ENCODE results near the gene CEACAM1. TPM values are rescaled to one million over a fixed set of nuclear protein-coding genes. Genes with fewer than 3 reads are reported as not detected.
"Not testable (repeated sequence)": the region's sequence is repeated elsewhere in the genome, so short reads cannot be mapped to it uniquely, and the experiment has no call there.

The CEACAM1 gene
- total RNA-seq, 1 experiment from 2014 or later = 7.1 TPM

DNA sequence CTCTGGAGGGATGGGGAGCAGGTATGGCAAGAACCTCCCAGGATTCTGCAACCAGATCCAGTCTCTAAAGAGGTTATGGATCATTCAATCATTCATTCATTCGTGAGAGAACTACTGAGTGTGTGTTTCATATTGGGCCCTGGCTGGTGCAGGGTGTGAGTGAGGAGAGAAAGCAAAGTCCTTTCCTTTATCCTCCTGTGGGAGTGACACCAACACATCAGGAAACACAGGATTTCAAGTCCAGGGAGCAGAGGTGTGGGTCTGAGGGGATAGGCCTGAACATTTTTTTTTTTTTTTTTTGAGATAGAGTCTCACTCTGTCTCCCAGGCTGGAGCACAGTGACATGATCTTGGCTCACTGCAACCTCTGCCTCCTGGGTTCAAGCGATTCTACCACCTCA lies 3.3 kb downstream of the CEACAM1 start:
- DNase-seq = no peak
- no peaks in the 10 kb centered on the region for H3K9me3 Mint-ChIP-seq (ENCODE audit: unreplicated experiment)
- no TSS peak for BruUV-seq (replicated peaks)
- Histone ChIP-seq H3K9me3 (no peaks in the 10 kb centered on the region), H3K4me3 (ENCODE audit: low read depth, low read length) (no peak overlapping the region), H3K36me3 (ENCODE audit: control insufficient read depth, insufficient read depth, low read length) (no peaks in the 10 kb centered on the region), H3K4me1 (peaks cover 17% of the 10 kb centered on the region), H3K27me3 (replicated peaks; ENCODE audit: control insufficient read depth, insufficient read depth, low read length) (no peaks in the 10 kb centered on the region)
- POLR2A ChIA-PET = no interaction called here
- TF ChIP-seq, protein P1, sequence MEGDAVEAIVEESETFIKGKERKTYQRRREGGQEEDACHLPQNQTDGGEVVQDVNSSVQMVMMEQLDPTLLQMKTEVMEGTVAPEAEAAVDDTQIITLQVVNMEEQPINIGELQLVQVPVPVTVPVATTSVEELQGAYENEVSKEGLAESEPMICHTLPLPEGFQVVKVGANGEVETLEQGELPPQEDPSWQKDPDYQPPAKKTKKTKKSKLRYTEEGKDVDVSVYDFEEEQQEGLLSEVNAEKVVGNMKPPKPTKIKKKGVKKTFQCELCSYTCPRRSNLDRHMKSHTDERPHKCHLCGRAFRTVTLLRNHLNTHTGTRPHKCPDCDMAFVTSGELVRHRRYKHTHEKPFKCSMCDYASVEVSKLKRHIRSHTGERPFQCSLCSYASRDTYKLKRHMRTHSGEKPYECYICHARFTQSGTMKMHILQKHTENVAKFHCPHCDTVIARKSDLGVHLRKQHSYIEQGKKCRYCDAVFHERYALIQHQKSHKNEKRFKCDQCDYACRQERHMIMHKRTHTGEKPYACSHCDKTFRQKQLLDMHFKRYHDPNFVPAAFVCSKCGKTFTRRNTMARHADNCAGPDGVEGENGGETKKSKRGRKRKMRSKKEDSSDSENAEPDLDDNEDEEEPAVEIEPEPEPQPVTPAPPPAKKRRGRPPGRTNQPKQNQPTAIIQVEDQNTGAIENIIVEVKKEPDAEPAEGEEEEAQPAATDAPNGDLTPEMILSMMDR (IDR thresholded peaks at IDR 0.05; ENCODE audit: insufficient read depth in 1 of 2, low read depth in 1 of 2, low read length in 1 of 2, severe bottlenecking in 1 of 2, unreplicated experiment in 1 of 2) = no peak
- peaks cover 26% of the 10 kb centered on the region for H3K4me1 Mint-ChIP-seq (ENCODE audit: low read depth, unreplicated experiment)
- H3K27me3 Mint-ChIP-seq (ENCODE audit: insufficient read depth, unreplicated experiment) = no peaks in the 10 kb centered on the region
- intact Hi-C loops (cut with micrococcal nuclease; ENCODE audit: unreplicated experiment) = no loop called here
- CTCF ChIA-PET = no interaction called here
- no peak overlapping the region for H3K27ac Mint-ChIP-seq (ENCODE audit: unreplicated experiment)
- H3K4me3 Mint-ChIP-seq (ENCODE audit: unreplicated experiment) = no peak overlapping the region
- no peaks in the 10 kb centered on the region for H3K36me3 Mint-ChIP-seq (ENCODE audit: insufficient read depth, unreplicated experiment)

DNA sequence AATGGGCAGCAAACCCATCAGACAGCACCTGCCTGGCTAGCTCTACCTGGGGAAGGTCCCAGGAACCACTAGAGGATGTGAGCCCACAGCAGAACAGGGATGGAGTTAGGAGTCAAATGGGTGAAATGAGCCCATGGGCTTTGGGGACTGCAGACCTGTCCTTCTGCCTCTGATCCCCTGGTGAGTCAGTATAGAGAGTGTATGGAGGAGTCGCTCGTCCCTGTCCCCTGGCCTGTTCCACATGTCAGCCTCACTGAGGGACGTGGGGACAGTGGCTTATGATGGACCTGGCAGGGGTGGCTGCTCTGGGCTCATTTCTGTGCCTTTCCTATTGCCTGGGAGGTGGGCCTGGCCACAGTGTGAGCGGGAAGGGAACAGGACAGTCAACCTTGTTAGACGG lies 4.0 kb downstream of the CEACAM1 start:
- Histone ChIP-seq H3K4me1 (peaks cover 17% of the 10 kb centered on the region), H3K9me3 (no peaks in the 10 kb centered on the region), H3K27me3 (replicated peaks; ENCODE audit: control insufficient read depth, insufficient read depth, low read length) (no peaks in the 10 kb centered on the region), H3K4me3 (ENCODE audit: low read depth, low read length) (no peak overlapping the region), H3K36me3 (ENCODE audit: control insufficient read depth, insufficient read depth, low read length) (no peaks in the 10 kb centered on the region)
- H3K27ac Mint-ChIP-seq (ENCODE audit: unreplicated experiment) = no peak overlapping the region
- intact Hi-C loops (cut with micrococcal nuclease; ENCODE audit: unreplicated experiment) = no loop called here
- ChIA-PET POLR2A (no interaction called here), CTCF (no interaction called here)
- no peaks in the 10 kb centered on the region for H3K9me3 Mint-ChIP-seq (ENCODE audit: unreplicated experiment)
- no peaks in the 10 kb centered on the region for H3K36me3 Mint-ChIP-seq (ENCODE audit: insufficient read depth, unreplicated experiment)
- H3K4me3 Mint-ChIP-seq (ENCODE audit: unreplicated experiment) = no peak overlapping the region
- TF ChIP-seq, protein P1 (IDR thresholded peaks at IDR 0.05; ENCODE audit: insufficient read depth in 1 of 2, low read depth in 1 of 2, low read length in 1 of 2, severe bottlenecking in 1 of 2, unreplicated experiment in 1 of 2) = no peak
- DNase-seq = no peak
- no TSS peak for BruUV-seq (replicated peaks)
- peaks cover 23% of the 10 kb centered on the region for H3K4me1 Mint-ChIP-seq (ENCODE audit: low read depth, unreplicated experiment)
- H3K27me3 Mint-ChIP-seq (ENCODE audit: insufficient read depth, unreplicated experiment) = no peaks in the 10 kb centered on the region

DNA sequence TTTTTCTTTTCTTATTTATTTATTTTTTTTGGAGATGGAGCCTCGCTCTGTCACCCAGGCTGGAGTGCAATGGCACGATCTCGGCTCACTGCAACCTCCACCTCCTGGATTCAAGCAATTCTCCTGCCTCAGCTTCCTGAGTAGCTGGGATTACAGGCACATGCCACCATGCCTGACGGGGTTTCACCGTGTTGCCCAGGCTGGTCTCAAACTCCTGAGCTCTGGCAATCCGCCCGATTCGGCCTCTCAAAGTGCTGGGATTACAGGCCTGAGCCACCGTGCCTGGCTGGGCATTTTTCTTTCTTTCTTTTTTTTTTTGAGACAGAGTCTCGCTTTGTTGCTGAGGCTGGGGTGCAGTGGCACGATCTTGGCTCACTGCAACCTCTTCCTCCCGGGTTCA lies 6.0 kb downstream of the CEACAM1 start:
- H3K36me3 ChIP-seq (ENCODE audit: control insufficient read depth, insufficient read depth, low read length); DNase-seq: not testable (repeated sequence)
- CTCF ChIA-PET = interaction anchor here (1.2 kb wide), 1 partner anchor 41 kb away, joined by 3 read pairs; no protein-coding TSS in a partner anchor

More for the DNA sequence above, 6.0 kb downstream of the CEACAM1 start:
- H3K27me3 Mint-ChIP-seq (ENCODE audit: insufficient read depth, unreplicated experiment); H3K27ac Mint-ChIP-seq (ENCODE audit: unreplicated experiment); H3K27me3 ChIP-seq (replicated peaks; ENCODE audit: control insufficient read depth, insufficient read depth, low read length); H3K4me1 Mint-ChIP-seq (ENCODE audit: low read depth, unreplicated experiment); H3K4me3 ChIP-seq (ENCODE audit: low read depth, low read length); H3K9me3 ChIP-seq; POLR2A ChIA-PET; H3K4me3 Mint-ChIP-seq (ENCODE audit: unreplicated experiment); intact Hi-C loops (cut with micrococcal nuclease; ENCODE audit: unreplicated experiment); BruUV-seq (replicated peaks); H3K9me3 Mint-ChIP-seq (ENCODE audit: unreplicated experiment); H3K36me3 Mint-ChIP-seq (ENCODE audit: insufficient read depth, unreplicated experiment); H3K4me1 ChIP-seq: not testable (repeated sequence)

Data from Caco-2 (cell line).